Neuronal stem cell (in vitro differentiated cells): ENCODE measurements around the gene XYLT1.

Experiments
- DNase-seq: peaks from one replicate; pipeline ENCODE4 v3.0.0-alpha.2; 2013; ENCODE audit warnings: low spot score
- H2AFZ ChIP-seq: one replicate; pipeline ENCODE4 v1.6.1; 2013; ENCODE audit warnings: mild to moderate bottlenecking, low read length, inconsistent platforms
- H2AK5ac ChIP-seq: 2 replicates; pipeline ENCODE4 v1.6.1; 2013; ENCODE audit warnings: low read depth, mild to moderate bottlenecking, inconsistent platforms, low read length, moderate library complexity, mixed read lengths
- H2BK120ac ChIP-seq: 2 replicates; pipeline ENCODE4 v1.6.1; 2013; ENCODE audit warnings: low read depth, mild to moderate bottlenecking, inconsistent platforms, low read length, moderate library complexity, mixed read lengths
- H2BK12ac ChIP-seq: one replicate; pipeline ENCODE4 v1.6.1; 2013; ENCODE audit warnings: low read length, inconsistent platforms
- H2BK15ac ChIP-seq: 2 replicates; pipeline ENCODE4 v1.6.1; 2013; ENCODE audit warnings: mild to moderate bottlenecking, low read length, inconsistent platforms, mixed read lengths
- H2BK5ac ChIP-seq: one replicate; pipeline ENCODE4 v1.6.1; 2013; ENCODE audit warnings: inconsistent platforms, mild to moderate bottlenecking, low read length, moderate library complexity
- H3K14ac ChIP-seq: one replicate; pipeline ENCODE4 v1.6.1; 2013; ENCODE audit warnings: low read length, inconsistent platforms
- H3K18ac ChIP-seq: 2 replicates; pipeline ENCODE4 v1.6.1; 2013; ENCODE audit warnings: low read length, inconsistent platforms
- H3K23ac ChIP-seq: 2 replicates; pipeline ENCODE4 v1.6.1; 2013; ENCODE audit warnings: low read depth, mild to moderate bottlenecking, mixed read lengths, low read length, inconsistent platforms; ENCODE audit not compliant: poor library complexity
- H3K27ac ChIP-seq: replicated peaks from 3 replicates; pipeline ENCODE4 v1.5.1; 2013; ENCODE audit warnings: low read length, inconsistent platforms
- H3K27me3 ChIP-seq, 3 experiments: 2 replicates each; pipeline ENCODE4 v1.6.1; 2013; ENCODE audit warnings: low read length in 3 of 3, mild to moderate bottlenecking in 2 of 3, inconsistent platforms in 1 of 3, low read depth in 1 of 3, mixed read lengths in 1 of 3, moderate library complexity in 1 of 3; ENCODE audit not compliant: control insufficient read depth in 3 of 3, insufficient read depth in 3 of 3
- H3K36me3 ChIP-seq, 2 donors: replicated peaks in 1 of 2; 2 replicates each; pipeline ENCODE4 v1.6.1; 2013; ENCODE audit warnings: low read length in 2 of 2; ENCODE audit not compliant: control insufficient read depth in 2 of 2, insufficient read depth in 2 of 2
- H3K4ac ChIP-seq: 2 replicates; pipeline ENCODE4 v1.6.1; 2013; ENCODE audit warnings: inconsistent platforms, mild to moderate bottlenecking, low read length, moderate library complexity
- H3K4me1 ChIP-seq, 2 donors: 1 replicate in 1 of 2; 2 replicates in 1 of 2; pipeline ENCODE4 v1.6.1; 2013; ENCODE audit warnings: low read length in 2 of 2, low read depth in 1 of 2; ENCODE audit not compliant: control insufficient read depth in 2 of 2, insufficient read depth in 1 of 2
- H3K4me2 ChIP-seq: one replicate; pipeline ENCODE4 v1.6.1; 2013; ENCODE audit warnings: mild to moderate bottlenecking, low read length, inconsistent platforms; ENCODE audit not compliant: insufficient read depth, poor library complexity, severe bottlenecking
- H3K4me3 ChIP-seq, 2 donors: 2 replicates each; pipeline ENCODE4 v1.5.1; 2013; ENCODE audit warnings: low read length in 2 of 2, mild to moderate bottlenecking in 2 of 2, inconsistent platforms in 1 of 2, moderate library complexity in 1 of 2
- H3K79me1 ChIP-seq: one replicate; pipeline ENCODE4 v1.6.1; 2013; ENCODE audit warnings: low read depth, mild to moderate bottlenecking, inconsistent platforms, low read length, moderate library complexity
- H3K9ac ChIP-seq: one replicate; pipeline ENCODE4 v1.6.1; 2013; ENCODE audit warnings: mild to moderate bottlenecking, low read depth, low read length, inconsistent platforms; ENCODE audit not compliant: poor library complexity
- H3K9me3 ChIP-seq, 2 donors: replicated peaks in 1 of 2; 2 replicates each; pipeline versions ENCODE3 to v1.6.1; 2013; ENCODE audit warnings: low read length in 2 of 2, mild to moderate bottlenecking in 2 of 2, inconsistent platforms in 1 of 2, low read depth in 1 of 2, mixed read lengths in 1 of 2, moderate library complexity in 1 of 2; ENCODE audit not compliant: control insufficient read depth in 2 of 2, insufficient read depth in 1 of 2
- H4K8ac ChIP-seq: one replicate; pipeline ENCODE4 v1.6.1; 2013; ENCODE audit warnings: low read depth, mild to moderate bottlenecking, inconsistent platforms, low read length, moderate library complexity
- H4K91ac ChIP-seq: one replicate; pipeline ENCODE4 v1.6.1; 2013; ENCODE audit warnings: low read length, low read depth, mild to moderate bottlenecking, inconsistent platforms; ENCODE audit not compliant: poor library complexity
- WGBS, 2 donors: extraction: QIAGEN DNeasy Blood & Tissue Kit; methylation state at CpG; one replicate each; pipeline ENCODE4 v1.1.7; 2013; ENCODE audit warnings: missing lambda C conversion rate in 2 of 2, mixed read lengths in 1 of 2; ENCODE audit not compliant: insufficient read length in 2 of 2, insufficient replicate concordance in 1 of 2; ENCODE audit errors: extremely low coverage in 2 of 2; 5-methylcytosine and 5-hydroxymethylcytosine counted together

Gene XYLT1

DNA sequence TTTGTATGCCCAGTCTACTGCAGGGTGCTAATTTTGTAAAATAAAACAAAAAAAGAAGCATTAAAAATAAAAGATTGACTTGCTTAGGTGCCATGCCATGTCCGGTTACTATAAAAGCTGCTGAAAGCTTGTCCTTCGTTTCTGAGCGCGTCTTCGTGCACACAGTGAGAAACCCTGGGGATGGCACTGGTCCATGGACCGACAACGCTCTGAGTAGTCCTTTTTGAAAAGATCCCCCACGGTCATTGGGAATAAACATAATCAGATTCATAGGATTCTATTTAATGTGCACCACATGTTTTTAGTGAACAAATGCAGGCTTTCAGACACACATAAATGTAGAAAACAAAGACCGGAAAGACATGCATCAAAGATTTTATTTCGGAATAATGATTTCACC lies 146.3 kb downstream of the XYLT1 start:
- no peaks in the 10 kb centered on the region for H3K79me1 ChIP-seq
- no peak overlapping the region for H4K8ac ChIP-seq
- DNase-seq, result no peak
- no peak overlapping the region for H2AFZ ChIP-seq
- no peak overlapping the region for H2BK15ac ChIP-seq
- H2BK120ac ChIP-seq, result no peak overlapping the region
- no peak overlapping the region for H3K23ac ChIP-seq
- H2AK5ac ChIP-seq, result no peak overlapping the region
- peaks cover 0 to 1% of the 10 kb centered on the region in 2 donors for H3K4me1 ChIP-seq
- H3K27ac ChIP-seq, result no peak overlapping the region
- no peak overlapping the region for H3K18ac ChIP-seq
- H2BK5ac ChIP-seq, result no peak overlapping the region
- no peak overlapping the region for H3K4me2 ChIP-seq
- no peak overlapping the region for H3K4ac ChIP-seq
- no peaks in the 10 kb centered on the region for H3K27me3 ChIP-seq
- no peaks in the 10 kb centered on the region for H3K9me3 ChIP-seq
- no peak overlapping the region for H3K4me3 ChIP-seq
- no peak overlapping the region for H4K91ac ChIP-seq
- no peaks in the 10 kb centered on the region for H3K36me3 ChIP-seq
- H2BK12ac ChIP-seq, result no peak overlapping the region
- no peak overlapping the region for H3K9ac ChIP-seq
- no peak overlapping the region for H3K14ac ChIP-seq
- no CpG with 5 or more reads among the region's 10 CpGs for WGBS, 2 donors

DNA sequence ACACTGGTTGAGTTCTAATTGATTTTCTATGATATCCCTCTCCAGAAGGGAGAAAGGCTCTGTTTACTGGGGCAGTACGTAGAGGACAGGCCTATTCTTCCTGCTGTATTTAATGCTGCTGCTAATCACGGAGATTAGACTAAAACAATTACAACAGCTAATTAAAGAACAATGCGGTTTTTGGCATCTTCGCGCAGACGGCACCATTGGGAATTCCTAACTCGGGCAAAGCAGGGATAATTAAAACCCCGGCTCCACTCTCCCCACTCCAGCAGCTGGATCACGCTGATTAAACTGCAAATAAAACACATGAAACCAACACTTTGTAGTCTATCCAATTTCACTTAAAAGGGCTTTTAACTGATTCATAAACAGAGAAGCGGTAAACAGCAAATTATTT lies 147.6 kb downstream of the XYLT1 start:
- Histone ChIP-seq H3K79me1 (no peaks in the 10 kb centered on the region), H3K4ac (no peak overlapping the region), H3K9ac (no peak overlapping the region), H3K18ac (no peak overlapping the region), H3K4me1 (peaks cover 0 to 1% of the 10 kb centered on the region in 2 donors), H2AFZ (no peak overlapping the region), H3K9me3 (no peaks in the 10 kb centered on the region), H2BK12ac (no peak overlapping the region), H3K23ac (no peak overlapping the region), H2BK5ac (no peak overlapping the region), H3K27me3 (no peaks in the 10 kb centered on the region), H2BK15ac (no peak overlapping the region), H3K4me3 (no peak overlapping the region), H4K8ac (no peak overlapping the region), H3K36me3 (no peaks in the 10 kb centered on the region), H4K91ac (no peak overlapping the region), H2BK120ac (no peak overlapping the region), H3K14ac (no peak overlapping the region), H2AK5ac (no peak overlapping the region), H3K27ac (no peak overlapping the region), H3K4me2 (no peak overlapping the region)
- WGBS, 2 donors, result no CpG with 5 or more reads among the region's 10 CpGs
- no peak for DNase-seq

GRCh38 chr16:17321824-17322223 lies 148.9 kb downstream of the XYLT1 start:
- Histone ChIP-seq H2BK5ac (no peak overlapping the region), H4K91ac (no peak overlapping the region), H2AK5ac (no peak overlapping the region), H3K23ac (no peak overlapping the region), H3K4ac (no peak overlapping the region), H3K4me2 (no peak overlapping the region), H3K9ac (no peak overlapping the region), H2BK15ac (no peak overlapping the region), H4K8ac (no peak overlapping the region), H3K9me3 (no peaks in the 10 kb centered on the region), H3K14ac (no peak overlapping the region), H3K4me1 (peaks cover 0 to 1% of the 10 kb centered on the region in 2 donors), H3K27ac (no peak overlapping the region), H3K36me3 (no peaks in the 10 kb centered on the region), H3K18ac (no peak overlapping the region), H3K27me3 (no peaks in the 10 kb centered on the region), H2AFZ (no peak overlapping the region), H3K79me1 (no peaks in the 10 kb centered on the region), H2BK12ac (no peak overlapping the region), H2BK120ac (no peak overlapping the region), H3K4me3 (no peak overlapping the region)
- no CpG with 5 or more reads among the region's 6 CpGs for WGBS, 2 donors
- DNase-seq, result no peak

DNA sequence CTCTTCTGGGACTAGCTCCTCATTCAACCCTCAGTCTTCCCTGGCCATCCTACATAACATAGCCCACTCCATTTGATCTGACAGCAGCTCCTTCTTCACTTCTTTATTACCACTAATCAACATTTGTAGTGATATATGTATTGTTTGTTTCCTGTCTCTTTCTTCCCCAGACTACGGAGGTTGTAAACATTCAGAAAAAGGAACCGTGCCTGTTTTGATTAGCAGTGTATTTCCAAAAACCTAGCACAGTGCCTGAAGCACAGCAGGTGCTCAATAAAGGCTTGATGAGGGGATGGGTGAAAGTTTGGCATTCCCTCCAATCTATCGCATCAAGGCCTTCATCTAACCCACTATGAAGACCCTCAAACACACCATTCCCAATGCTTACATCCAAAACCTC lies 150.8 kb downstream of the XYLT1 start:
- H3K4me3 ChIP-seq, result no peak overlapping the region
- no peak overlapping the region for H3K14ac ChIP-seq
- H3K23ac ChIP-seq, result no peak overlapping the region
- H3K18ac ChIP-seq, result no peak overlapping the region
- peaks cover 0 to 1% of the 10 kb centered on the region in 2 donors for H3K4me1 ChIP-seq
- no peak overlapping the region for H3K4me2 ChIP-seq
- H2AK5ac ChIP-seq, result no peak overlapping the region
- no peaks in the 10 kb centered on the region for H3K79me1 ChIP-seq
- H3K4ac ChIP-seq, result no peak overlapping the region
- no peaks in the 10 kb centered on the region for H3K9me3 ChIP-seq
- H2BK15ac ChIP-seq, result no peak overlapping the region
- H2BK5ac ChIP-seq, result no peak overlapping the region
- no peak overlapping the region for H3K9ac ChIP-seq
- no peak overlapping the region for H4K91ac ChIP-seq
- WGBS, 2 donors, result no CpG with 5 or more reads among the region's 3 CpGs
- DNase-seq, result no peak
- H2AFZ ChIP-seq, result no peak overlapping the region
- H2BK120ac ChIP-seq, result no peak overlapping the region
- H3K36me3 ChIP-seq, result no peaks in the 10 kb centered on the region
- H4K8ac ChIP-seq, result no peak overlapping the region
- no peak overlapping the region for H2BK12ac ChIP-seq
- no peak overlapping the region for H3K27ac ChIP-seq
- no peaks in the 10 kb centered on the region for H3K27me3 ChIP-seq
